Measurements from ENCODE around the gene FHOD3.

DNA sequence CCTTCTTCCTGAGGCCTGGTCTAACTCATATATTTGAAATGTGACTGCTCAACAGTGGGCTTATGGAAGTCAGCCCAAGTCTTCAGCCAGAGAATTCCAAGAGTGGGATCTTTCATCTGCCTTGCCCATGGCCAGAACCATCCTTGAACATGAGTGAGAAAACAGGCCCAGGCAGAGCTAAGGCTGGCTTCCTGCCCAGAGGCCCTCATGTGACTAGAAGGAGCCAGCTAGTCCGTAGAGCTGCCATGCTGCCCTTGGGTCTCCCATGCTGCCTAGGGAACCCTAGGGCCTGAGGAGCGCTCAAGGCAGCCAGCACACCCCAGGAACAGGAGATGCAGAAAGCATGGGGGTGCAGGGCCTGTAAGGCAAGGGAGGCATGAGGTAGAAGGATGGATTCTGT lies 203.6 kb downstream of the FHOD3 start:
- TF ChIP-seq RFX5 (IDR thresholded peaks at IDR 0.05; ENCODE audit: low read depth, low read length) (no peak), POLR2A (IDR thresholded peaks at IDR 0.05; ENCODE audit: low read depth, low read length) (no peak)
- TF ChIP-seq, protein P1, sequence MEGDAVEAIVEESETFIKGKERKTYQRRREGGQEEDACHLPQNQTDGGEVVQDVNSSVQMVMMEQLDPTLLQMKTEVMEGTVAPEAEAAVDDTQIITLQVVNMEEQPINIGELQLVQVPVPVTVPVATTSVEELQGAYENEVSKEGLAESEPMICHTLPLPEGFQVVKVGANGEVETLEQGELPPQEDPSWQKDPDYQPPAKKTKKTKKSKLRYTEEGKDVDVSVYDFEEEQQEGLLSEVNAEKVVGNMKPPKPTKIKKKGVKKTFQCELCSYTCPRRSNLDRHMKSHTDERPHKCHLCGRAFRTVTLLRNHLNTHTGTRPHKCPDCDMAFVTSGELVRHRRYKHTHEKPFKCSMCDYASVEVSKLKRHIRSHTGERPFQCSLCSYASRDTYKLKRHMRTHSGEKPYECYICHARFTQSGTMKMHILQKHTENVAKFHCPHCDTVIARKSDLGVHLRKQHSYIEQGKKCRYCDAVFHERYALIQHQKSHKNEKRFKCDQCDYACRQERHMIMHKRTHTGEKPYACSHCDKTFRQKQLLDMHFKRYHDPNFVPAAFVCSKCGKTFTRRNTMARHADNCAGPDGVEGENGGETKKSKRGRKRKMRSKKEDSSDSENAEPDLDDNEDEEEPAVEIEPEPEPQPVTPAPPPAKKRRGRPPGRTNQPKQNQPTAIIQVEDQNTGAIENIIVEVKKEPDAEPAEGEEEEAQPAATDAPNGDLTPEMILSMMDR (conservative IDR thresholded peaks at IDR 0.05; ENCODE audit: low read depth, low read length) = no peak

Measured in IMR-90 (cell line).